WTC11 (cell line): Measurements from ENCODE around the gene RPP40. TPM values are rescaled to one million over a fixed set of nuclear protein-coding genes. Genes with fewer than 3 reads are reported as not detected.

Experiments used
- ATAC-seq: fragments of 200-7000 bp; cut with Tn5 transposase; 2 replicates; pipeline ENCODE4 v1.10.0; 2021; ENCODE audit warnings: mild to moderate bottlenecking, moderate library complexity
- CTCF ChIA-PET: fragments of 300-600 bp; sonication (Branson Sonifier 250); formaldehyde crosslinking; loops from one replicate; lab custom pipeline; 2021; ENCODE audit warnings: antibody characterized with exemption; lab: Charles Lee
- POLR2A ChIA-PET: fragments of 350-600 bp; sonication (Branson Sonifier 250); formaldehyde crosslinking; loops from one replicate; lab custom pipeline; 2021; ENCODE audit warnings: antibody characterized with exemption; lab: Charles Lee
- DNase-seq: peaks from one replicate; pipeline ENCODE4 v3.0.0; 2021; ENCODE audit warnings: low spot score
- H3K27ac Mint-ChIP-seq: 2 replicates; pipeline ENCODE4 v1.8.0; 2021; ENCODE audit warnings: mixed read lengths
- H3K27me3 Mint-ChIP-seq: 2 replicates; pipeline ENCODE4 v1.8.0; 2021; ENCODE audit warnings: low read depth, mild to moderate bottlenecking, moderate library complexity, mixed read lengths
- H3K36me3 Mint-ChIP-seq: 2 replicates; pipeline ENCODE4 v1.8.0; 2021; ENCODE audit warnings: mixed read lengths
- H3K4me1 Mint-ChIP-seq: 2 replicates; pipeline ENCODE4 v1.8.0; 2022; ENCODE audit warnings: mixed read lengths
- H3K4me3 Mint-ChIP-seq: 2 replicates; pipeline ENCODE4 v1.8.0; 2021; ENCODE audit warnings: mild to moderate bottlenecking, moderate library complexity, mixed read lengths
- H3K9me3 Mint-ChIP-seq: 2 replicates; pipeline ENCODE4 v1.8.0; 2021; ENCODE audit warnings: mixed read lengths
- IRF2 ChIP-seq: sonication (generic); formaldehyde crosslinking; IDR thresholded peaks from 2 replicates; pipeline ENCODE4 v1.8.0; 2022; ENCODE audit warnings: low read depth, missing genetic modification reagents, borderline replicate concordance
- MYBL2 ChIP-seq: sonication (generic); formaldehyde crosslinking; IDR thresholded peaks from 2 replicates; pipeline ENCODE4 v1.8.1; 2023; ENCODE audit warnings: mild to moderate bottlenecking, moderate library complexity, missing genetic modification reagents
- NFE2L1 ChIP-seq: sonication (generic); formaldehyde crosslinking; IDR thresholded peaks from 2 replicates; pipeline ENCODE4 v1.8.1; 2023; ENCODE audit warnings: missing genetic modification reagents
- NFYB ChIP-seq: sonication (generic); formaldehyde crosslinking; conservative IDR thresholded peaks from 2 replicates; pipeline ENCODE4 v1.8.0; 2022; ENCODE audit warnings: low read depth, missing genetic modification reagents
- NR3C1 ChIP-seq: sonication (generic); formaldehyde crosslinking; conservative IDR thresholded peaks from 2 replicates; pipeline ENCODE4 v1.8.1; 2023; ENCODE audit warnings: low read depth, mild to moderate bottlenecking, missing genetic modification reagents
- OVOL2 ChIP-seq: fragments of 250-450 bp; sonication (Bioruptor Pico); IDR thresholded peaks from 2 replicates; pipeline ENCODE4 v1.9.0; 2021; ENCODE audit warnings: mild to moderate bottlenecking, borderline replicate concordance
- TCF7 ChIP-seq: sonication (generic); formaldehyde crosslinking; IDR thresholded peaks from 2 replicates; pipeline ENCODE4 v1.8.0; 2022; ENCODE audit warnings: mild to moderate bottlenecking, low read depth, missing genetic modification reagents, moderate library complexity
- ZNF121 ChIP-seq: sonication (generic); formaldehyde crosslinking; IDR thresholded peaks from 2 replicates; pipeline ENCODE4 v1.8.0; 2023; ENCODE audit warnings: missing genetic modification reagents
- ZNF232 ChIP-seq: sonication (generic); formaldehyde crosslinking; IDR thresholded peaks from 2 replicates; pipeline ENCODE4 v1.8.0; 2022; ENCODE audit warnings: mild to moderate bottlenecking, missing genetic modification reagents
- ZNF671 ChIP-seq: fragments of 250-450 bp; sonication (Bioruptor Pico); IDR thresholded peaks from 2 replicates; pipeline ENCODE4 v1.8.0; 2021; ENCODE audit warnings: mild to moderate bottlenecking
- total RNA-seq: library from RNA; stranded (reverse); gene quantifications from 3 replicates; pipeline ENCODE4 v1.2.3, GENCODE V29; 2021
- TF ChIP-seq, protein P1 (sequence below): fragments of 250-450 bp; sonication (Bioruptor Pico); IDR thresholded peaks from 2 replicates; pipeline ENCODE4 v1.9.0; 2021; ENCODE audit warnings: moderate library complexity, mild to moderate bottlenecking, inconsistent platforms, borderline replicate concordance
- TF ChIP-seq, protein P2 (sequence below): sonication (generic); formaldehyde crosslinking; IDR thresholded peaks from 2 replicates; pipeline ENCODE4 v1.8.1; 2023; ENCODE audit warnings: mild to moderate bottlenecking, missing genetic modification reagents, moderate library complexity
- TF ChIP-seq, protein P3 (sequence below): sonication (generic); formaldehyde crosslinking; IDR thresholded peaks from 2 replicates; pipeline ENCODE4 v1.8.0; 2022; ENCODE audit warnings: missing genetic modification reagents
- TF ChIP-seq, protein P4 (sequence below): sonication (generic); formaldehyde crosslinking; IDR thresholded peaks from 2 replicates; pipeline ENCODE4 v1.8.1; 2023; ENCODE audit warnings: mild to moderate bottlenecking, missing genetic modification reagents
- TF ChIP-seq, protein P5 (sequence below): fragments of 250-450 bp; sonication (Bioruptor Pico); IDR thresholded peaks from 2 replicates; pipeline ENCODE4 v1.8.0; 2021; ENCODE audit warnings: mild to moderate bottlenecking
- TF ChIP-seq, protein P6 (sequence below): sonication (generic); formaldehyde crosslinking; IDR thresholded peaks from 2 replicates; pipeline ENCODE4 v1.8.1; 2022; ENCODE audit warnings: mild to moderate bottlenecking, missing genetic modification reagents, moderate library complexity, borderline replicate concordance
- TF ChIP-seq, protein P7 (sequence below): sonication (generic); formaldehyde crosslinking; IDR thresholded peaks from 2 replicates; pipeline ENCODE4 v1.8.0; 2023; ENCODE audit warnings: missing genetic modification reagents, mild to moderate bottlenecking, borderline replicate concordance

RPP40 gene
- total RNA-seq, 1 experiment from 2014 or later = 12.2 TPM

DNA sequence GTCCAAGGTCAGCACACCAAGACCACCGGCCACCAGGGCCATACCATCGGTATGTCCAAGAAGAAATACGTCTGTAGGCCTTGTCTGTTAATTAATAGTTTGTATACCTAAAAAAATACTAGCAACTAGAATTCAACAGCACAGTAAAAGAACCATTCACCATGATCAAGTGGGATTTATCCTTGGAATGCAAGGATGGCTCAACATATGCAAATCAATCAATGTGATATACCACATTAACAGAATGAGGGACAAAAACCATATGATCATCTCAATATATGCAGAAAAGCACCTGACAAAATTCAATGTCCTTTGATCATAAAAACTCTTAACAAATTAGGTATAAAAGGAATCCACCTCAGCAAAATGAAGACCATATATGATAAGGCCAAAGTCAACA lies 24.4 kb downstream of the RPP40 start (continued):
- TF ChIP-seq, protein P1, sequence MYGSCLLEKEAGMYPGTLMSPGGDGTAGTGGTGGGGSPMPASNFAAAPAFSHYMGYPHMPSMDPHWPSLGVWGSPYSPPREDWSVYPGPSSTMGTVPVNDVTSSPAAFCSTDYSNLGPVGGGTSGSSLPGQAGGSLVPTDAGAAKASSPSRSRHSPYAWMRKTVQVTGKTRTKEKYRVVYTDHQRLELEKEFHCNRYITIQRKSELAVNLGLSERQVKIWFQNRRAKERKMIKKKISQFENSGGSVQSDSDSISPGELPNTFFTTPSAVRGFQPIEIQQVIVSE (CRISPR knock-in tag) = no peak

DNA sequence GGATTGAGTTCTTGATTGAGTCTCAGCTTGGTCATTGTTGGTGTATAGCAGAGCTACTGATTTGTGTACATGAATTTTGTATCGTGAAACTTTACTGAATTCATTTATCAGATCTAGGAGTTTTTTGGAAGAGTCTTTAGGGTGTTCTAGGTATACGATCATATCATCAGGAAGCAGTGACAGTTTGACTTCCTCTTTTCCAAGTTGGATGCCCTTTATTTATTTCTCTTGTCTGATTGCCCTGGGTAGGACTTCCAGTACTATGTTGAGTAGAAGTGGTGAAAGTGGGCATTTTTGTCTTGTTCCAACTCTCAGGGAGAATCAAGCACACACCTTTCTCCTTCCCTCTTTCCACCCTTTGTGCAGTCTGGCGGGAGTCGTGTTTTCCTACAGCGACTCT lies 26.4 kb downstream of the RPP40 start:
- ChIA-PET POLR2A (no interaction called here), CTCF (no interaction called here)
- DNase-seq = no peak
- Mint-ChIP-seq H3K27ac (no peak overlapping the region), H3K36me3 (peaks cover 12% of the 10 kb centered on the region), H3K27me3 (no peaks in the 10 kb centered on the region), H3K4me3 (no peak overlapping the region), H3K4me1 (peaks cover 20% of the 10 kb centered on the region)
- ATAC-seq = no peak
- TF ChIP-seq, protein P2, sequence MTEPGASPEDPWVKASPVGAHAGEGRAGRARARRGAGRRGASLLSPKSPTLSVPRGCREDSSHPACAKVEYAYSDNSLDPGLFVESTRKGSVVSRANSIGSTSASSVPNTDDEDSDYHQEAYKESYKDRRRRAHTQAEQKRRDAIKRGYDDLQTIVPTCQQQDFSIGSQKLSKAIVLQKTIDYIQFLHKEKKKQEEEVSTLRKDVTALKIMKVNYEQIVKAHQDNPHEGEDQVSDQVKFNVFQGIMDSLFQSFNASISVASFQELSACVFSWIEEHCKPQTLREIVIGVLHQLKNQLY (CRISPR knock-in tag) = no peak
- TF ChIP-seq, protein P3, sequence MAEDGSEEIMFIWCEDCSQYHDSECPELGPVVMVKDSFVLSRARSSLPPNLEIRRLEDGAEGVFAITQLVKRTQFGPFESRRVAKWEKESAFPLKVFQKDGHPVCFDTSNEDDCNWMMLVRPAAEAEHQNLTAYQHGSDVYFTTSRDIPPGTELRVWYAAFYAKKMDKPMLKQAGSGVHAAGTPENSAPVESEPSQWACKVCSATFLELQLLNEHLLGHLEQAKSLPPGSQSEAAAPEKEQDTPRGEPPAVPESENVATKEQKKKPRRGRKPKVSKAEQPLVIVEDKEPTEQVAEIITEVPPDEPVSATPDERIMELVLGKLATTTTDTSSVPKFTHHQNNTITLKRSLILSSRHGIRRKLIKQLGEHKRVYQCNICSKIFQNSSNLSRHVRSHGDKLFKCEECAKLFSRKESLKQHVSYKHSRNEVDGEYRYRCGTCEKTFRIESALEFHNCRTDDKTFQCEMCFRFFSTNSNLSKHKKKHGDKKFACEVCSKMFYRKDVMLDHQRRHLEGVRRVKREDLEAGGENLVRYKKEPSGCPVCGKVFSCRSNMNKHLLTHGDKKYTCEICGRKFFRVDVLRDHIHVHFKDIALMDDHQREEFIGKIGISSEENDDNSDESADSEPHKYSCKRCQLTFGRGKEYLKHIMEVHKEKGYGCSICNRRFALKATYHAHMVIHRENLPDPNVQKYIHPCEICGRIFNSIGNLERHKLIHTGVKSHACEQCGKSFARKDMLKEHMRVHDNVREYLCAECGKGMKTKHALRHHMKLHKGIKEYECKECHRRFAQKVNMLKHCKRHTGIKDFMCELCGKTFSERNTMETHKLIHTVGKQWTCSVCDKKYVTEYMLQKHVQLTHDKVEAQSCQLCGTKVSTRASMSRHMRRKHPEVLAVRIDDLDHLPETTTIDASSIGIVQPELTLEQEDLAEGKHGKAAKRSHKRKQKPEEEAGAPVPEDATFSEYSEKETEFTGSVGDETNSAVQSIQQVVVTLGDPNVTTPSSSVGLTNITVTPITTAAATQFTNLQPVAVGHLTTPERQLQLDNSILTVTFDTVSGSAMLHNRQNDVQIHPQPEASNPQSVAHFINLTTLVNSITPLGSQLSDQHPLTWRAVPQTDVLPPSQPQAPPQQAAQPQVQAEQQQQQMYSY (CRISPR knock-in tag) = no peak
- TF ChIP-seq IRF2 (CRISPR knock-in tag) (no peak), MYBL2 (CRISPR knock-in tag) (no peak), OVOL2 (no peak)
- TF ChIP-seq, all 79 proteins: peak for 0
- H3K9me3 Mint-ChIP-seq = peaks cover 25% of the 10 kb centered on the region

DNA sequence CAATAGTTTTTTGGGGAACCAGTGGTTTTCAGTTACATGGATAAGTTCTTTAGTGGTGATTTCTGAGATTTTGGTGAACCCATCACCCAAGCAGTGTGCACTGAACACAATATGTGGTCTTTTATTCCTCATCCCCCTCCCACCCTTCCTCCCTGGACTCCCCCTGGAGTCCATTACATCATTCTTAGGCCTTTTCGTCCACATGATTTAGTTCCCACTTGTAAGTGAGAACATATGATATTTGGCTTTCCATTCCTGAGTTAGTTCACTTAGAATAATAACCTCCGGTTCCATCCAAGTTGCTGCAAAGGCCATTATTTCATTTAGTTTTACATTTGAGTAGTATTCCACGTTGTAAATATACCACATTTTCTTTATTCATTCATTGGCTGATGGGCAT lies 28.3 kb downstream of the RPP40 start:
- Mint-ChIP-seq H3K27ac (no peak overlapping the region), H3K36me3 (peaks cover 12% of the 10 kb centered on the region), H3K4me1 (peaks cover 23% of the 10 kb centered on the region), H3K27me3 (no peaks in the 10 kb centered on the region), H3K9me3 (peaks cover 24% of the 10 kb centered on the region), H3K4me3 (no peak overlapping the region)
- TF ChIP-seq NFE2L1 (CRISPR knock-in tag) (no peak), TCF7 (no peak), ZNF121 (CRISPR knock-in tag) (no peak), ZNF671 (no peak), ZNF232 (CRISPR knock-in tag) (no peak), NR3C1 (no peak), NFYB (CRISPR knock-in tag) (no peak)
- TF ChIP-seq, protein P4, sequence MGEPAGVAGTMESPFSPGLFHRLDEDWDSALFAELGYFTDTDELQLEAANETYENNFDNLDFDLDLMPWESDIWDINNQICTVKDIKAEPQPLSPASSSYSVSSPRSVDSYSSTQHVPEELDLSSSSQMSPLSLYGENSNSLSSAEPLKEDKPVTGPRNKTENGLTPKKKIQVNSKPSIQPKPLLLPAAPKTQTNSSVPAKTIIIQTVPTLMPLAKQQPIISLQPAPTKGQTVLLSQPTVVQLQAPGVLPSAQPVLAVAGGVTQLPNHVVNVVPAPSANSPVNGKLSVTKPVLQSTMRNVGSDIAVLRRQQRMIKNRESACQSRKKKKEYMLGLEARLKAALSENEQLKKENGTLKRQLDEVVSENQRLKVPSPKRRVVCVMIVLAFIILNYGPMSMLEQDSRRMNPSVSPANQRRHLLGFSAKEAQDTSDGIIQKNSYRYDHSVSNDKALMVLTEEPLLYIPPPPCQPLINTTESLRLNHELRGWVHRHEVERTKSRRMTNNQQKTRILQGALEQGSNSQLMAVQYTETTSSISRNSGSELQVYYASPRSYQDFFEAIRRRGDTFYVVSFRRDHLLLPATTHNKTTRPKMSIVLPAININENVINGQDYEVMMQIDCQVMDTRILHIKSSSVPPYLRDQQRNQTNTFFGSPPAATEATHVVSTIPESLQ = no peak
- TF ChIP-seq, protein P5, sequence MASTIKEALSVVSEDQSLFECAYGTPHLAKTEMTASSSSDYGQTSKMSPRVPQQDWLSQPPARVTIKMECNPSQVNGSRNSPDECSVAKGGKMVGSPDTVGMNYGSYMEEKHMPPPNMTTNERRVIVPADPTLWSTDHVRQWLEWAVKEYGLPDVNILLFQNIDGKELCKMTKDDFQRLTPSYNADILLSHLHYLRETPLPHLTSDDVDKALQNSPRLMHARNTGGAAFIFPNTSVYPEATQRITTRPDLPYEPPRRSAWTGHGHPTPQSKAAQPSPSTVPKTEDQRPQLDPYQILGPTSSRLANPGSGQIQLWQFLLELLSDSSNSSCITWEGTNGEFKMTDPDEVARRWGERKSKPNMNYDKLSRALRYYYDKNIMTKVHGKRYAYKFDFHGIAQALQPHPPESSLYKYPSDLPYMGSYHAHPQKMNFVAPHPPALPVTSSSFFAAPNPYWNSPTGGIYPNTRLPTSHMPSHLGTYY (CRISPR knock-in tag) = no peak
- TF ChIP-seq, protein P6, sequence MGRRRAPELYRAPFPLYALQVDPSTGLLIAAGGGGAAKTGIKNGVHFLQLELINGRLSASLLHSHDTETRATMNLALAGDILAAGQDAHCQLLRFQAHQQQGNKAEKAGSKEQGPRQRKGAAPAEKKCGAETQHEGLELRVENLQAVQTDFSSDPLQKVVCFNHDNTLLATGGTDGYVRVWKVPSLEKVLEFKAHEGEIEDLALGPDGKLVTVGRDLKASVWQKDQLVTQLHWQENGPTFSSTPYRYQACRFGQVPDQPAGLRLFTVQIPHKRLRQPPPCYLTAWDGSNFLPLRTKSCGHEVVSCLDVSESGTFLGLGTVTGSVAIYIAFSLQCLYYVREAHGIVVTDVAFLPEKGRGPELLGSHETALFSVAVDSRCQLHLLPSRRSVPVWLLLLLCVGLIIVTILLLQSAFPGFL (CRISPR knock-in tag) = no peak
- TF ChIP-seq, protein P7, sequence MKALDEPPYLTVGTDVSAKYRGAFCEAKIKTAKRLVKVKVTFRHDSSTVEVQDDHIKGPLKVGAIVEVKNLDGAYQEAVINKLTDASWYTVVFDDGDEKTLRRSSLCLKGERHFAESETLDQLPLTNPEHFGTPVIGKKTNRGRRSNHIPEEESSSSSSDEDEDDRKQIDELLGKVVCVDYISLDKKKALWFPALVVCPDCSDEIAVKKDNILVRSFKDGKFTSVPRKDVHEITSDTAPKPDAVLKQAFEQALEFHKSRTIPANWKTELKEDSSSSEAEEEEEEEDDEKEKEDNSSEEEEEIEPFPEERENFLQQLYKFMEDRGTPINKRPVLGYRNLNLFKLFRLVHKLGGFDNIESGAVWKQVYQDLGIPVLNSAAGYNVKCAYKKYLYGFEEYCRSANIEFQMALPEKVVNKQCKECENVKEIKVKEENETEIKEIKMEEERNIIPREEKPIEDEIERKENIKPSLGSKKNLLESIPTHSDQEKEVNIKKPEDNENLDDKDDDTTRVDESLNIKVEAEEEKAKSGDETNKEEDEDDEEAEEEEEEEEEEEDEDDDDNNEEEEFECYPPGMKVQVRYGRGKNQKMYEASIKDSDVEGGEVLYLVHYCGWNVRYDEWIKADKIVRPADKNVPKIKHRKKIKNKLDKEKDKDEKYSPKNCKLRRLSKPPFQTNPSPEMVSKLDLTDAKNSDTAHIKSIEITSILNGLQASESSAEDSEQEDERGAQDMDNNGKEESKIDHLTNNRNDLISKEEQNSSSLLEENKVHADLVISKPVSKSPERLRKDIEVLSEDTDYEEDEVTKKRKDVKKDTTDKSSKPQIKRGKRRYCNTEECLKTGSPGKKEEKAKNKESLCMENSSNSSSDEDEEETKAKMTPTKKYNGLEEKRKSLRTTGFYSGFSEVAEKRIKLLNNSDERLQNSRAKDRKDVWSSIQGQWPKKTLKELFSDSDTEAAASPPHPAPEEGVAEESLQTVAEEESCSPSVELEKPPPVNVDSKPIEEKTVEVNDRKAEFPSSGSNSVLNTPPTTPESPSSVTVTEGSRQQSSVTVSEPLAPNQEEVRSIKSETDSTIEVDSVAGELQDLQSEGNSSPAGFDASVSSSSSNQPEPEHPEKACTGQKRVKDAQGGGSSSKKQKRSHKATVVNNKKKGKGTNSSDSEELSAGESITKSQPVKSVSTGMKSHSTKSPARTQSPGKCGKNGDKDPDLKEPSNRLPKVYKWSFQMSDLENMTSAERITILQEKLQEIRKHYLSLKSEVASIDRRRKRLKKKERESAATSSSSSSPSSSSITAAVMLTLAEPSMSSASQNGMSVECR (CRISPR knock-in tag) = no peak
- TF ChIP-seq, protein P1 (CRISPR knock-in tag) = no peak
- POLR2A ChIA-PET = no interaction called here
- CTCF ChIA-PET = no interaction called here
- DNase-seq (no peak), ATAC-seq (no peak)
